Measurements from ENCODE around the gene SYNPO2.

GRCh38 chr4:119034276-119035008 lies 145.8 kb downstream of the SYNPO2 start:
- TF ChIP-seq TAF1 (IDR thresholded peaks at IDR 0.05; ENCODE audit: borderline replicate concordance, insufficient read depth, low read length) (no peak), POLR2AphosphoS5 (IDR thresholded peaks at IDR 0.05; ENCODE audit: low read depth, low read length) (no peak), SIN3A (IDR thresholded peaks at IDR 0.05; ENCODE audit: borderline replicate concordance, insufficient read depth, low read length) (no peak), REST (IDR thresholded peaks at IDR 0.05; ENCODE audit: insufficient read depth in 1 of 2, low read depth in 2 of 2, low read length in 2 of 2) (no peak)
